HepG2 (cell line): Measurements from ENCODE around the gene TIRAP. TPM values are rescaled to one million over a fixed set of nuclear protein-coding genes. Genes with fewer than 3 reads are reported as not detected.
A peak's percentile ranks its signal among the peaks of the same experiment; 100 is the strongest.

Experiments used
- HNF4A ChIP-seq: sonication (generic); formaldehyde crosslinking; IDR thresholded peaks from 2 replicates; pipeline ENCODE4 v1.4.0; 2020; ENCODE audit warnings: missing genetic modification reagents
- JDP2 ChIP-seq: sonication (generic); formaldehyde crosslinking; IDR thresholded peaks from 2 replicates; pipeline ENCODE4 v1.8.1; 2022; ENCODE audit warnings: missing genetic modification reagents, borderline replicate concordance
- SP140L ChIP-seq: sonication (generic); formaldehyde crosslinking; IDR thresholded peaks from 2 replicates; pipeline ENCODE4 v1.4.0; 2020; ENCODE audit warnings: missing genetic modification reagents, borderline replicate concordance
- U2AF1 ChIP-seq: fragments of 200-400 bp; formaldehyde crosslinking; optimal IDR thresholded peaks from 2 replicates; pipeline ENCODE3; 2017; ENCODE audit warnings: mild to moderate bottlenecking, low read depth, low read length
- ZNF331 ChIP-seq: sonication (generic); formaldehyde crosslinking; IDR thresholded peaks from 2 replicates; pipeline ENCODE4 v1.4.0; 2020; ENCODE audit warnings: missing genetic modification reagents
- ZNF75D ChIP-seq: sonication (generic); formaldehyde crosslinking; IDR thresholded peaks from 2 replicates; pipeline ENCODE4 v1.8.1; 2023; ENCODE audit warnings: missing genetic modification reagents, mild to moderate bottlenecking, borderline replicate concordance
- polyA plus RNA-seq, 8 experiments: library from polyadenylated mRNA; depleted of rRNA in 3 of 8; stranded (reverse) in 7 of 8; unstranded in 1 of 8; fragments of >200 nt; fragmentation: Illumina TruSeq in 4 of 8; extraction: Trizol in 4 of 8; gene quantifications; 2 replicates each; pipeline versions ENCODE4 v1.2.1 to v1.2.3, GENCODE V29; 2011 to 2016; ENCODE audit warnings: low read depth in 4 of 8, missing spikeins in 1 of 8, mixed read lengths in 1 of 8; ENCODE audit not compliant: insufficient read depth in 1 of 8
- total RNA-seq, 5 experiments: library from RNA; depleted of rRNA; stranded (reverse); fragments of >200 nt; fragmentation: Illumina TruSeq; extraction: Trizol; gene quantifications; 2 replicates each; pipeline ENCODE4 v1.2.3, GENCODE V29; 2016; ENCODE audit warnings: low read depth in 1 of 5
- TF ChIP-seq, protein P1 (sequence below): sonication (generic); formaldehyde crosslinking; IDR thresholded peaks from 2 replicates; pipeline ENCODE4 v1.5.0; 2020; ENCODE audit warnings: missing genetic modification reagents, mild to moderate bottlenecking, borderline replicate concordance
- TF ChIP-seq, protein P2 (sequence below): sonication (generic); formaldehyde crosslinking; IDR thresholded peaks from 2 replicates; pipeline ENCODE4 v1.9.0; 2021; ENCODE audit warnings: missing genetic modification reagents, borderline replicate concordance
- TF ChIP-seq, protein P3 (sequence below), 2 experiments: sonication (generic) in 1 of 2; formaldehyde crosslinking in 1 of 2; IDR thresholded peaks; 2 replicates each; pipeline versions ENCODE4 v1.4.0 to v1.6.1; 2018 to 2020; ENCODE audit warnings: missing genetic modification reagents in 2 of 2, borderline replicate concordance in 1 of 2, low read depth in 1 of 2, mild to moderate bottlenecking in 1 of 2, missing biosample characterization in 1 of 2
- TF ChIP-seq, protein P4 (sequence below): sonication (generic); formaldehyde crosslinking; IDR thresholded peaks from 2 replicates; pipeline ENCODE4 v1.8.0; 2022; ENCODE audit warnings: mild to moderate bottlenecking, missing genetic modification reagents, moderate library complexity
- TF ChIP-seq, protein P5 (sequence below): sonication (generic); formaldehyde crosslinking; IDR thresholded peaks from 2 replicates; pipeline ENCODE4 v1.4.0; 2020; ENCODE audit warnings: missing genetic modification reagents, borderline replicate concordance
- TF ChIP-seq, protein P6 (sequence below): sonication (generic); formaldehyde crosslinking; IDR thresholded peaks from 2 replicates; pipeline ENCODE4 v1.5.1; 2020; ENCODE audit warnings: missing genetic modification reagents, mild to moderate bottlenecking, borderline replicate concordance

The TIRAP gene
- total and polyA plus RNA-seq, 2 of the 13 experiments (the other 11 are each of a cell fraction or from before 2014, with no cell fraction given), result 5.4 to 5.7 TPM

DNA sequence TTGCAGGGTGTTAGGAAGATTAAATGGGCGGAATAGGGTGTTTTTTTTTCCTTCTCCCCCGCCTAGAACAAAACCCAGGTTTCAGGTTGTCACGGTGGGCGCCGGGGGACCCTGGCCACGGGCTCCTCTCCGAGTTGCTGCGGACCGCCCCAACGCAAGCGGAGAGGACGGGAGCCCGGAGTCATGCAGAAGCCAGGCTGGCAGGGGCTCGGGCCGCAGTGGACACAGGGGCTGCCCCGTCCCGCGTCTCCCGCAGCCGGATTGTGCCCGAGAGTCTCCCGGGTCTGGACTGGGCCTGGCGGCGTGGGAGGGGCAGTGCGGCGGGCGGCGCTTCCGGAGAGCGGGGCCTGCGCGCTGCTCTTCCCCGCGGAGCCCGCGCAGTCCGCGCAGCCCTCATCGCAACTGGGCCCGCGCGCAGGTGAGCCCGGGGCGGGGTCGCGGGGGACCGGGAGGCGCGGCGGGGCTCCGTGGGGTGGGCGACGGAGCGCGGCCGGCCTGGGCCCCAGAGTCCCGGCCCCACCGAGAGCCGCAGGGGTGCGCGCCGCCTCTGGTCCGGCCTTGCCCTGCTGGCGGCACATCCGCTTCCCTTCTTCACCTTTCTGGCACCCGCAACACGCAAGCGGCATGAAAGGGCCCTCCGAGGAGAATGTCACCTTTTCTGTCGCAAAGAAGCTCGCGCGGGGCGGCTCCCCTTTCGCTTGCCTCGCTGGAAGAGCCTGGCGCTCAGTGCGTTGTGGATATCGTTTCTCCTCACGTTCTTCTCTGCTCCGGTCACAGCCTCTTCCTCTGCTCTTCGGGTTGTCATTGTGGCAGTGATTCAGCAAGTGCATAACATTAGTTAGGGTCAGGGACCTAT is at the start of gene TIRAP (continued):
- TF ChIP-seq, protein P1, sequence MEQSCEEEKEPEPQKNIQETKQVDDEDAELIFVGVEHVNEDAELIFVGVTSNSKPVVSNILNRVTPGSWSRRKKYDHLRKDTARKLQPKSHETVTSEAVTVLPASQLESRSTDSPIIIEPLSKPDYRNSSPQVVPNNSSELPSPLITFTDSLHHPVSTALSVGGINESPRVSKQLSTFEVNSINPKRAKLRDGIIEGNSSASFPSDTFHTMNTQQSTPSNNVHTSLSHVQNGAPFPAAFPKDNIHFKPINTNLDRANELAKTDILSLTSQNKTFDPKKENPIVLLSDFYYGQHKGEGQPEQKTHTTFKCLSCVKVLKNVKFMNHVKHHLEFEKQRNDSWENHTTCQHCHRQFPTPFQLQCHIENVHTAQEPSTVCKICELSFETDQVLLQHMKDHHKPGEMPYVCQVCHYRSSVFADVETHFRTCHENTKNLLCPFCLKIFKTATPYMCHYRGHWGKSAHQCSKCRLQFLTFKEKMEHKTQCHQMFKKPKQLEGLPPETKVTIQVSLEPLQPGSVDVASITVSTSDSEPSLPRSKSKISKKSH (CRISPR knock-in tag), result no peak
- TF ChIP-seq SP140L (CRISPR knock-in tag) (no peak), JDP2 (CRISPR knock-in tag) (no peak; the same call in 1 of the 2 replicates), ZNF331 (CRISPR knock-in tag) (peak; percentile 56; the same call in 1 of the 2 replicates), ZNF75D (CRISPR knock-in tag) (no peak), HNF4A (no peak), U2AF1 (no peak)
- TF ChIP-seq, protein P2, sequence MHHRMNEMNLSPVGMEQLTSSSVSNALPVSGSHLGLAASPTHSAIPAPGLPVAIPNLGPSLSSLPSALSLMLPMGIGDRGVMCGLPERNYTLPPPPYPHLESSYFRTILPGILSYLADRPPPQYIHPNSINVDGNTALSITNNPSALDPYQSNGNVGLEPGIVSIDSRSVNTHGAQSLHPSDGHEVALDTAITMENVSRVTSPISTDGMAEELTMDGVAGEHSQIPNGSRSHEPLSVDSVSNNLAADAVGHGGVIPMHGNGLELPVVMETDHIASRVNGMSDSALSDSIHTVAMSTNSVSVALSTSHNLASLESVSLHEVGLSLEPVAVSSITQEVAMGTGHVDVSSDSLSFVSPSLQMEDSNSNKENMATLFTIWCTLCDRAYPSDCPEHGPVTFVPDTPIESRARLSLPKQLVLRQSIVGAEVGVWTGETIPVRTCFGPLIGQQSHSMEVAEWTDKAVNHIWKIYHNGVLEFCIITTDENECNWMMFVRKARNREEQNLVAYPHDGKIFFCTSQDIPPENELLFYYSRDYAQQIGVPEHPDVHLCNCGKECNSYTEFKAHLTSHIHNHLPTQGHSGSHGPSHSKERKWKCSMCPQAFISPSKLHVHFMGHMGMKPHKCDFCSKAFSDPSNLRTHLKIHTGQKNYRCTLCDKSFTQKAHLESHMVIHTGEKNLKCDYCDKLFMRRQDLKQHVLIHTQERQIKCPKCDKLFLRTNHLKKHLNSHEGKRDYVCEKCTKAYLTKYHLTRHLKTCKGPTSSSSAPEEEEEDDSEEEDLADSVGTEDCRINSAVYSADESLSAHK (CRISPR knock-in tag), result no peak
- TF ChIP-seq, protein P3, sequence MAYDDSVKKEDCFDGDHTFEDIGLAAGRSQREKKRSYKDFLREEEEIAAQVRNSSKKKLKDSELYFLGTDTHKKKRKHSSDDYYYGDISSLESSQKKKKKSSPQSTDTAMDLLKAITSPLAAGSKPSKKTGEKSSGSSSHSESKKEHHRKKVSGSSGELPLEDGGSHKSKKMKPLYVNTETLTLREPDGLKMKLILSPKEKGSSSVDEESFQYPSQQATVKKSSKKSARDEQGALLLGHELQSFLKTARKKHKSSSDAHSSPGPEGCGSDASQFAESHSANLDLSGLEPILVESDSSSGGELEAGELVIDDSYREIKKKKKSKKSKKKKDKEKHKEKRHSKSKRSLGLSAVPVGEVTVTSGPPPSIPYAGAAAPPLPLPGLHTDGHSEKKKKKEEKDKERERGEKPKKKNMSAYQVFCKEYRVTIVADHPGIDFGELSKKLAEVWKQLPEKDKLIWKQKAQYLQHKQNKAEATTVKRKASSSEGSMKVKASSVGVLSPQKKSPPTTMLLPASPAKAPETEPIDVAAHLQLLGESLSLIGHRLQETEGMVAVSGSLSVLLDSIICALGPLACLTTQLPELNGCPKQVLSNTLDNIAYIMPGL (CRISPR knock-in tag; IDR thresholded peaks at IDR 0.05; ENCODE audit: borderline replicate concordance in 1 of 2, low read depth in 1 of 2), result peak in 1 of 2 experiments; percentile 53; a peak in 2 of 4 replicates
- TF ChIP-seq, protein P4, sequence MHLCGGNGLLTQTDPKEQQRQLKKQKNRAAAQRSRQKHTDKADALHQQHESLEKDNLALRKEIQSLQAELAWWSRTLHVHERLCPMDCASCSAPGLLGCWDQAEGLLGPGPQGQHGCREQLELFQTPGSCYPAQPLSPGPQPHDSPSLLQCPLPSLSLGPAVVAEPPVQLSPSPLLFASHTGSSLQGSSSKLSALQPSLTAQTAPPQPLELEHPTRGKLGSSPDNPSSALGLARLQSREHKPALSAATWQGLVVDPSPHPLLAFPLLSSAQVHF (CRISPR knock-in tag), result 0 out of 2 replicates have a peak, but pooled peaks have one; percentile 63
- TF ChIP-seq, protein P5, sequence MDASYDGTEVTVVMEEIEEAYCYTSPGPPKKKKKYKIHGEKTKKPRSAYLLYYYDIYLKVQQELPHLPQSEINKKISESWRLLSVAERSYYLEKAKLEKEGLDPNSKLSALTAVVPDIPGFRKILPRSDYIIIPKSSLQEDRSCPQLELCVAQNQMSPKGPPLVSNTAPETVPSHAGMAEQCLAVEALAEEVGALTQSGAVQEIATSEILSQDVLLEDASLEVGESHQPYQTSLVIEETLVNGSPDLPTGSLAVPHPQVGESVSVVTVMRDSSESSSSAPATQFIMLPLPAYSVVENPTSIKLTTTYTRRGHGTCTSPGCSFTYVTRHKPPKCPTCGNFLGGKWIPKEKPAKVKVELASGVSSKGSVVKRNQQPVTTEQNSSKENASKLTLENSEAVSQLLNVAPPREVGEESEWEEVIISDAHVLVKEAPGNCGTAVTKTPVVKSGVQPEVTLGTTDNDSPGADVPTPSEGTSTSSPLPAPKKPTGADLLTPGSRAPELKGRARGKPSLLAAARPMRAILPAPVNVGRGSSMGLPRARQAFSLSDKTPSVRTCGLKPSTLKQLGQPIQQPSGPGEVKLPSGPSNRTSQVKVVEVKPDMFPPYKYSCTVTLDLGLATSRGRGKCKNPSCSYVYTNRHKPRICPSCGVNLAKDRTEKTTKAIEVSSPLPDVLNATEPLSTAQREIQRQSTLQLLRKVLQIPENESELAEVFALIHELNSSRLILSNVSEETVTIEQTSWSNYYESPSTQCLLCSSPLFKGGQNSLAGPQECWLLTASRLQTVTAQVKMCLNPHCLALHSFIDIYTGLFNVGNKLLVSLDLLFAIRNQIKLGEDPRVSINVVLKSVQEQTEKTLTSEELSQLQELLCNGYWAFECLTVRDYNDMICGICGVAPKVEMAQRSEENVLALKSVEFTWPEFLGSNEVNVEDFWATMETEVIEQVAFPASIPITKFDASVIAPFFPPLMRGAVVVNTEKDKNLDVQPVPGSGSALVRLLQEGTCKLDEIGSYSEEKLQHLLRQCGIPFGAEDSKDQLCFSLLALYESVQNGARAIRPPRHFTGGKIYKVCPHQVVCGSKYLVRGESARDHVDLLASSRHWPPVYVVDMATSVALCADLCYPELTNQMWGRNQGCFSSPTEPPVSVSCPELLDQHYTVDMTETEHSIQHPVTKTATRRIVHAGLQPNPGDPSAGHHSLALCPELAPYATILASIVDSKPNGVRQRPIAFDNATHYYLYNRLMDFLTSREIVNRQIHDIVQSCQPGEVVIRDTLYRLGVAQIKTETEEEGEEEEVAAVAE (CRISPR knock-in tag), result no peak
- TF ChIP-seq, protein P6, sequence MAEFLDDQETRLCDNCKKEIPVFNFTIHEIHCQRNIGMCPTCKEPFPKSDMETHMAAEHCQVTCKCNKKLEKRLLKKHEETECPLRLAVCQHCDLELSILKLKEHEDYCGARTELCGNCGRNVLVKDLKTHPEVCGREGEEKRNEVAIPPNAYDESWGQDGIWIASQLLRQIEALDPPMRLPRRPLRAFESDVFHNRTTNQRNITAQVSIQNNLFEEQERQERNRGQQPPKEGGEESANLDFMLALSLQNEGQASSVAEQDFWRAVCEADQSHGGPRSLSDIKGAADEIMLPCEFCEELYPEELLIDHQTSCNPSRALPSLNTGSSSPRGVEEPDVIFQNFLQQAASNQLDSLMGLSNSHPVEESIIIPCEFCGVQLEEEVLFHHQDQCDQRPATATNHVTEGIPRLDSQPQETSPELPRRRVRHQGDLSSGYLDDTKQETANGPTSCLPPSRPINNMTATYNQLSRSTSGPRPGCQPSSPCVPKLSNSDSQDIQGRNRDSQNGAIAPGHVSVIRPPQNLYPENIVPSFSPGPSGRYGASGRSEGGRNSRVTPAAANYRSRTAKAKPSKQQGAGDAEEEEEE, result no peak
